HepG2 (cell line): ENCODE data around the gene LRRC25. TPM values are rescaled to one million over a fixed set of nuclear protein-coding genes. Genes with fewer than 3 reads are reported as not detected.

Experiments used
- ATAC-seq: fragments of 200-7000 bp; cut with Tn5 transposase; 3 replicates; pipeline ENCODE4 v1.9.1; 2020; ENCODE audit warnings: mild to moderate bottlenecking, moderate library complexity
- BruUV-seq: library from RNA; stranded (reverse); fragments of 400-500 nt; replicated peaks from 2 replicates; lab custom pipeline; 2021; lab: Mats Ljungman, UMichigan
- CTCF ChIA-PET: fragments of 300-600 bp; formaldehyde crosslinking; extraction: SDS; loops from one replicate; lab custom pipeline; 2021; ENCODE audit warnings: low total read pairs, inconsistent platforms, low intra/inter-chr PET ratio; lab: Yijun Ruan, JAX
- POLR2A ChIA-PET: fragments of 350-600 bp; sonication (Branson Sonifier 250); formaldehyde crosslinking; loops from one replicate; lab custom pipeline; 2020; ENCODE audit warnings: antibody characterized with exemption, inconsistent platforms; lab: Yijun Ruan, JAX
- DNase-seq: peaks from one replicate; pipeline ENCODE4 v3.0.0-alpha.2; 2015; ENCODE audit warnings: low spot score
- FAIRE-seq: peaks from 3 replicates; lab custom pipeline; 2011; peaks lifted over from hg19 to GRCh38; lab: Jason Lieb, UNC
- H2AFZ ChIP-seq: one replicate; pipeline ENCODE4 v1.6.1; 2011; ENCODE audit warnings: low read length, inconsistent platforms
- H3K27ac ChIP-seq: fragments of 300-600 bp; 3 replicates; pipeline ENCODE4 v1.8.0; 2011; ENCODE audit warnings: mixed run types, mild to moderate bottlenecking, mixed read lengths, low read length, inconsistent platforms; ENCODE audit not compliant: insufficient read depth; ENCODE audit errors: extremely low read length
- H3K27me3 ChIP-seq, 2 experiments: fragments of 200-600 bp in 1 of 2; 2 replicates in 1 of 2; 3 replicates in 1 of 2; pipeline versions ENCODE4 v1.6.0 to v1.8.0; 2011; ENCODE audit warnings: low read length in 2 of 2, mild to moderate bottlenecking in 2 of 2, moderate library complexity in 2 of 2, inconsistent platforms in 1 of 2; ENCODE audit not compliant: insufficient read depth in 2 of 2, control insufficient read depth in 1 of 2
- H3K36me3 ChIP-seq, 2 experiments: fragments of 200-600 bp in 1 of 2; replicated peaks in 1 of 2; 2 replicates in 1 of 2; 3 replicates in 1 of 2; pipeline versions ENCODE4 v1.5.1 to v1.8.0; 2011; ENCODE audit warnings: low read length in 2 of 2, inconsistent platforms in 1 of 2; ENCODE audit not compliant: insufficient read depth in 2 of 2, control insufficient read depth in 1 of 2
- H3K4me1 ChIP-seq: 2 replicates; pipeline ENCODE4 v1.5.1; 2012; ENCODE audit warnings: low read length, inconsistent platforms; ENCODE audit not compliant: insufficient read depth
- H3K4me2 ChIP-seq: 2 replicates; pipeline ENCODE4 v1.6.0; 2011; ENCODE audit warnings: low read depth, low read length, inconsistent platforms
- H3K4me3 ChIP-seq, 3 experiments: fragments of 200-600 bp in 1 of 3; sonication (generic), shearing (Covaris generic) in 1 of 3; replicated peaks in 1 of 3; 2 replicates each; pipeline ENCODE4 v1.5.1; 2011 to 2016; ENCODE audit warnings: low read length in 3 of 3, inconsistent platforms in 2 of 3, low read depth in 2 of 3, mild to moderate bottlenecking in 2 of 3, control low read depth in 1 of 3, mixed read lengths in 1 of 3; ENCODE audit not compliant: insufficient read depth in 1 of 3
- H3K79me2 ChIP-seq: one replicate; pipeline ENCODE4 v1.6.1; 2011; ENCODE audit warnings: low read length, inconsistent platforms; ENCODE audit not compliant: insufficient read depth
- H3K9ac ChIP-seq: 2 replicates; pipeline ENCODE4 v1.6.0; 2011; ENCODE audit warnings: mild to moderate bottlenecking, low read depth, low read length, inconsistent platforms; ENCODE audit not compliant: insufficient read depth
- H3K9me3 ChIP-seq: 2 replicates; pipeline ENCODE4 v1.5.1; 2012; ENCODE audit warnings: mild to moderate bottlenecking, low read length
- H4K20me1 ChIP-seq: 2 replicates; pipeline ENCODE4 v1.6.0; 2011; ENCODE audit warnings: inconsistent platforms, mild to moderate bottlenecking, low read length, moderate library complexity; ENCODE audit not compliant: insufficient read depth
- ARID5B ChIP-seq: IDR thresholded peaks from 2 replicates; pipeline ENCODE4 v1.4.0; 2020; ENCODE audit warnings: mild to moderate bottlenecking, missing genetic modification reagents
- GLMP ChIP-seq: sonication (generic); formaldehyde crosslinking; IDR thresholded peaks from 2 replicates; pipeline ENCODE4 v1.9.0; 2021; ENCODE audit warnings: missing genetic modification reagents, mild to moderate bottlenecking, borderline replicate concordance
- HOXA7 ChIP-seq: sonication (generic); formaldehyde crosslinking; IDR thresholded peaks from 2 replicates; pipeline ENCODE4 v1.8.1; 2022; ENCODE audit warnings: mild to moderate bottlenecking, missing genetic modification reagents, moderate library complexity
- KMT2A ChIP-seq: sonication (generic); formaldehyde crosslinking; IDR thresholded peaks from 2 replicates; pipeline ENCODE4 v1.4.0; 2020; ENCODE audit warnings: missing genetic modification reagents
- POGZ ChIP-seq: sonication (generic); formaldehyde crosslinking; IDR thresholded peaks from 2 replicates; pipeline ENCODE4 v1.4.0; 2020; ENCODE audit warnings: mild to moderate bottlenecking, missing genetic modification reagents
- SRSF9 ChIP-seq: fragments of 200-400 bp; formaldehyde crosslinking; IDR thresholded peaks from 2 replicates; pipeline ENCODE4 v1.6.1; 2018; ENCODE audit warnings: borderline replicate concordance, mild to moderate bottlenecking, low read depth, low read length; ENCODE audit not compliant: insufficient read depth, poor library complexity, severe bottlenecking
- SUZ12 ChIP-seq: fragments of 150-350 bp; IDR thresholded peaks from 2 replicates; pipeline ENCODE4 v1.6.1; 2014; ENCODE audit warnings: low read depth, low read length
- ZNF205 ChIP-seq: IDR thresholded peaks from 2 replicates; pipeline ENCODE4 v1.6.1; 2018; ENCODE audit warnings: missing biosample characterization, missing genetic modification reagents
- ZNF296 ChIP-seq: sonication (generic); formaldehyde crosslinking; conservative IDR thresholded peaks from 2 replicates; pipeline ENCODE4 v1.5.0; 2020; ENCODE audit warnings: mild to moderate bottlenecking, missing genetic modification reagents
- ZNF639 ChIP-seq: conservative IDR thresholded peaks from 2 replicates; pipeline ENCODE4 v1.6.1; 2018; ENCODE audit warnings: missing genetic modification reagents
- ZNF800 ChIP-seq: sonication (generic); formaldehyde crosslinking; IDR thresholded peaks from 2 replicates; pipeline ENCODE4 v1.4.0; 2020; ENCODE audit warnings: missing genetic modification reagents
- ZXDC ChIP-seq: sonication (generic); formaldehyde crosslinking; IDR thresholded peaks from 2 replicates; pipeline ENCODE4 v1.5.0; 2020; ENCODE audit warnings: mild to moderate bottlenecking, missing genetic modification reagents
- WGBS: methylation state at CpG from one replicate; pipeline ENCODE4 v1.1.6; 2017; ENCODE audit warnings: low lambda C conversion rate; 5-methylcytosine and 5-hydroxymethylcytosine counted together
- in situ Hi-C: cut with HindIII; loops from 2 replicates; pipeline ENCODE4 v1.10.0; 2017; ENCODE audit warnings: low pct_unique_long_range_greater_than_20kb; ENCODE audit not compliant: extremely low pct_ligation_motif_present
- intact Hi-C: fragments of 100-400 bp; cut with micrococcal nuclease; formaldehyde crosslinking; loops from one replicate; pipeline ENCODE4 v1.10.0; 2022; ENCODE audit not compliant: unreplicated experiment
- polyA plus RNA-seq, 8 experiments: library from polyadenylated mRNA; depleted of rRNA in 3 of 8; stranded (reverse) in 7 of 8; unstranded in 1 of 8; fragments of >200 nt; fragmentation: Illumina TruSeq in 4 of 8; extraction: Trizol in 4 of 8; gene quantifications; 2 replicates each; pipeline versions ENCODE4 v1.2.1 to v1.2.3, GENCODE V29; 2011 to 2016; ENCODE audit warnings: low read depth in 4 of 8, missing spikeins in 1 of 8, mixed read lengths in 1 of 8; ENCODE audit not compliant: insufficient read depth in 1 of 8
- total RNA-seq, 5 experiments: library from RNA; depleted of rRNA; stranded (reverse); fragments of >200 nt; fragmentation: Illumina TruSeq; extraction: Trizol; gene quantifications; 2 replicates each; pipeline ENCODE4 v1.2.3, GENCODE V29; 2016; ENCODE audit warnings: low read depth in 1 of 5

LRRC25 gene
- total and polyA plus RNA-seq, 2 of the 13 experiments (the other 11 are each of a cell fraction or from before 2014, with no cell fraction given): 0.13 to 0.53 TPM

GRCh38 chr19:18362934-18363542, 34.4 kb downstream of the LRRC25 start:
- Histone ChIP-seq H3K36me3 (peaks cover 14 to 48% of the 10 kb centered on the region in 2 experiments), H3K27me3 (no peaks in the 10 kb centered on the region), H3K9ac (peak overlapping the region; percentile 75; the same call in 1 of the 2 replicates), H3K79me2 (peaks cover 5% of the 10 kb centered on the region), H3K27ac (peak overlapping the region; percentile 90), H4K20me1 (no peaks in the 10 kb centered on the region), H3K4me1 (peaks cover 60% of the 10 kb centered on the region), H2AFZ (no peak overlapping the region), H3K4me3 (no peak overlapping the region), H3K9me3 (no peaks in the 10 kb centered on the region), H3K4me2 (no peak overlapping the region; the same call in 1 of the 2 replicates)
- in situ Hi-C loops (no loop called here), intact Hi-C loops (no loop called here)
- 83% methylated on average over 17 of the region's 17 CpGs for WGBS
- peak; percentile 49 for FAIRE-seq
- BruUV-seq: no TSS peak
- peak; percentile 23 for ATAC-seq
- DNase-seq: peak; percentile 54
- CTCF ChIA-PET: no interaction called here
- POLR2A ChIA-PET: interaction anchor here (0.6 to 17.4 kb wide), 6 partner anchors 9 to 180 kb away, joined by 3 to 514 read pairs (median 4); partner anchors contain the start of genes GDF15 and LSM4
- TF ChIP-seq SUZ12 (no peak), ZNF800 (CRISPR knock-in tag) (no peak), GLMP (no peak), POGZ (CRISPR knock-in tag) (peak; percentile 74; the same call in 1 of the 2 replicates), ZXDC (no peak), HOXA7 (CRISPR knock-in tag) (no peak), ZNF296 (CRISPR knock-in tag) (no peak), KMT2A (CRISPR knock-in tag) (no peak), ARID5B (CRISPR knock-in tag) (peak; percentile 81), ZNF205 (CRISPR knock-in tag) (no peak), ZNF639 (CRISPR knock-in tag) (no peak), SRSF9 (no peak)
